Prostate gland (tissue), 2 donors: ENCODE data around the gene DCP2. TPM values are rescaled to one million over a fixed set of nuclear protein-coding genes. Genes with fewer than 3 reads are reported as not detected.

ENCODE experiments used
- DNase-seq: peaks from one replicate; pipeline ENCODE4 v3.0.0-alpha.2; 2019; ENCODE audit warnings: low spot score
- H3K27ac ChIP-seq, 2 donors: fragments of 200-600 bp; sonication (generic); 2 replicates each; pipeline ENCODE4 v1.5.1; 2017 to 2019
- H3K27me3 ChIP-seq: fragments of 200-600 bp; sonication (generic); replicated peaks from 2 replicates; pipeline ENCODE4 v1.5.1; 2019; ENCODE audit not compliant: insufficient read depth
- H3K36me3 ChIP-seq, 2 donors: fragments of 200-600 bp; sonication (generic); 1 replicate in 1 of 2; 2 replicates in 1 of 2; pipeline versions ENCODE4 v1.5.1 to v1.8.1; 2017 to 2019
- H3K4me1 ChIP-seq: fragments of 200-600 bp; sonication (generic); replicated peaks from 2 replicates; pipeline ENCODE4 v1.5.1; 2019
- H3K4me3 ChIP-seq, 2 donors: fragments of 200-600 bp; sonication (generic); 2 replicates each; pipeline ENCODE4 v1.5.1; 2017 to 2019
- H3K9me3 ChIP-seq: fragments of 200-600 bp; sonication (generic); 2 replicates; pipeline ENCODE4 v1.5.1; 2017
- CTCF ChIP-seq, 4 experiments: fragments of 200-600 bp in 2 of 4; fragments of 450-650 bp in 2 of 4; sonication (generic) in 2 of 4; IDR thresholded peaks; 1 replicate in 3 of 4; 2 replicates in 1 of 4; pipeline ENCODE4 v1.5.1; 2016 to 2019; ENCODE audit warnings: antibody characterized with exemption in 4 of 4, mild to moderate bottlenecking in 2 of 4, moderate library complexity in 2 of 4
- POLR2A ChIP-seq: fragments of 450-650 bp; IDR thresholded peaks from one replicate; pipeline ENCODE4 v1.6.1; 2016; ENCODE audit warnings: antibody characterized with exemption, mild to moderate bottlenecking
- POLR2AphosphoS5 ChIP-seq: sonication (generic); formaldehyde crosslinking; IDR thresholded peaks from one replicate; pipeline ENCODE4 v1.6.1; 2017; ENCODE audit warnings: antibody characterized with exemption
- WGBS: methylation state at CpG from one replicate; pipeline ENCODE4 v1.1.5; 2018; 5-methylcytosine and 5-hydroxymethylcytosine counted together
- intact Hi-C: fragments of 100-400 bp; cut with DNase I; formaldehyde crosslinking; loops from one replicate; pipeline ENCODE4 v1.14.2; 2022
- total RNA-seq, 2 donors: library from RNA; depleted of rRNA; stranded (reverse); fragments of >200 nt; gene quantifications; one replicate each; pipeline ENCODE4 v1.1.0, GENCODE V29; 2016

Gene DCP2
- total RNA-seq, 2 donors from 2014 or later, result 23.4 to 51.6 TPM

GRCh38 chr5:113039934-113040285 lies 63.3 kb downstream of the DCP2 start:
- H3K27ac ChIP-seq, result no peak overlapping the region
- DNase-seq, result no peak

GRCh38 chr5:113040672-113041260 lies 64.2 kb downstream of the DCP2 start:
- Histone ChIP-seq H3K9me3 (no peaks in the 10 kb centered on the region), H3K36me3 (no peaks in the 10 kb centered on the region)
- intact Hi-C loops, result loop anchor here (10.0 kb wide), 1 partner anchor 254 kb away; no protein-coding TSS in a partner anchor

More at GRCh38 chr5:113039934-113040285, 63.3 kb downstream of the DCP2 start:
- Histone ChIP-seq H3K27me3 (no peaks in the 10 kb centered on the region), H3K9me3 (no peaks in the 10 kb centered on the region), H3K36me3 (no peaks in the 10 kb centered on the region), H3K4me3 (no peak overlapping the region), H3K4me1 (no peaks in the 10 kb centered on the region)
- intact Hi-C loops, result loop anchor here (10.0 kb wide), 1 partner anchor 255 kb away; no protein-coding TSS in a partner anchor
- TF ChIP-seq POLR2A, result no peak
- TF ChIP-seq CTCF (IDR thresholded peaks at IDR 0.05), result no peak
- TF ChIP-seq POLR2AphosphoS5, result no peak
- WGBS, result 40% methylated on average over 4 of the region's 4 CpGs

GRCh38 chr5:113042491-113043243 lies 66.1 kb downstream of the DCP2 start:
- H3K27ac ChIP-seq, result peak overlapping the region in 1 of 2 donors; percentile 12
- no peaks in the 10 kb centered on the region for H3K36me3 ChIP-seq
- no peaks in the 10 kb centered on the region for H3K27me3 ChIP-seq
- TF ChIP-seq POLR2AphosphoS5 (no peak), POLR2A (no peak), CTCF (IDR thresholded peaks at IDR 0.05) (no peak)
- H3K4me1 ChIP-seq, result no peaks in the 10 kb centered on the region
- intact Hi-C loops, result loop anchor here (10.0 kb wide), 1 partner anchor 252 kb away; no protein-coding TSS in a partner anchor
- 69% methylated on average over 4 of the region's 4 CpGs for WGBS
- H3K9me3 ChIP-seq, result no peaks in the 10 kb centered on the region
- DNase-seq, result no peak
- no peak overlapping the region for H3K4me3 ChIP-seq

More at GRCh38 chr5:113040672-113041260, 64.2 kb downstream of the DCP2 start:
- Histone ChIP-seq H3K4me3 (no peak overlapping the region), H3K4me1 (no peaks in the 10 kb centered on the region), H3K27ac (no peak overlapping the region), H3K27me3 (no peaks in the 10 kb centered on the region)
- DNase-seq, result no peak
- TF ChIP-seq CTCF (IDR thresholded peaks at IDR 0.05) (no peak), POLR2AphosphoS5 (no peak), POLR2A (no peak)
- 50% methylated on average over 6 of the region's 6 CpGs for WGBS

GRCh38 chr5:113043491-113043931 lies 66.9 kb downstream of the DCP2 start:
- DNase-seq, result no peak
- intact Hi-C loops, result loop anchor here (10.0 kb wide), 1 partner anchor 251 kb away; no protein-coding TSS in a partner anchor
- Histone ChIP-seq H3K9me3 (no peaks in the 10 kb centered on the region), H3K27ac (peak overlapping the region; percentile 12 to 25), H3K4me1 (no peaks in the 10 kb centered on the region), H3K4me3 (no peak overlapping the region), H3K36me3 (no peaks in the 10 kb centered on the region), H3K27me3 (no peaks in the 10 kb centered on the region)
- TF ChIP-seq POLR2A (no peak), POLR2AphosphoS5 (no peak), CTCF (IDR thresholded peaks at IDR 0.05) (peak in 2 of 4 experiments; percentile 24 to 30)
- 66% methylated on average over 16 of the region's 16 CpGs for WGBS
